Progenitor cell of endocrine pancreas (in vitro differentiated cells): ENCODE measurements around the gene NPPA. TPM values are rescaled to one million over a fixed set of nuclear protein-coding genes. Genes with fewer than 3 reads are reported as not detected.

Experiments used
- DNase-seq: peaks from one replicate; pipeline ENCODE4 v3.0.0; 2021; ENCODE audit warnings: low spot score; ENCODE audit not compliant: unreplicated experiment
- H3K27ac Mint-ChIP-seq: 2 replicates; pipeline ENCODE4 v1.8.0; 2021; ENCODE audit warnings: mild to moderate bottlenecking, moderate library complexity, mixed read lengths
- H3K27me3 Mint-ChIP-seq: 2 replicates; pipeline ENCODE4 v1.8.0; 2021; ENCODE audit warnings: mixed read lengths
- H3K36me3 Mint-ChIP-seq: 2 replicates; pipeline ENCODE4 v1.8.0; 2022; ENCODE audit warnings: mixed read lengths; ENCODE audit not compliant: insufficient read depth
- H3K4me1 Mint-ChIP-seq: 2 replicates; pipeline ENCODE4 v1.8.0; 2021; ENCODE audit warnings: low read depth, mixed read lengths
- H3K4me3 Mint-ChIP-seq: 2 replicates; pipeline ENCODE4 v1.8.0; 2021; ENCODE audit warnings: low read depth, mild to moderate bottlenecking, moderate library complexity, mixed read lengths
- H3K9me3 Mint-ChIP-seq: 2 replicates; pipeline ENCODE4 v1.8.0; 2021; ENCODE audit warnings: low read depth, mixed read lengths
- total RNA-seq: library from RNA; stranded (reverse); gene quantifications from 2 replicates; pipeline ENCODE4 v1.2.1, GENCODE V29; 2021
- TF ChIP-seq, protein P1 (sequence below): fragments of 200-600 bp; sonication (generic); IDR thresholded peaks from one replicate; pipeline ENCODE4 v1.5.0; 2021; ENCODE audit warnings: antibody characterized with exemption, mild to moderate bottlenecking; ENCODE audit not compliant: unreplicated experiment

The NPPA gene
- total RNA-seq, 1 donor from 2014 or later: not detected

DNA sequence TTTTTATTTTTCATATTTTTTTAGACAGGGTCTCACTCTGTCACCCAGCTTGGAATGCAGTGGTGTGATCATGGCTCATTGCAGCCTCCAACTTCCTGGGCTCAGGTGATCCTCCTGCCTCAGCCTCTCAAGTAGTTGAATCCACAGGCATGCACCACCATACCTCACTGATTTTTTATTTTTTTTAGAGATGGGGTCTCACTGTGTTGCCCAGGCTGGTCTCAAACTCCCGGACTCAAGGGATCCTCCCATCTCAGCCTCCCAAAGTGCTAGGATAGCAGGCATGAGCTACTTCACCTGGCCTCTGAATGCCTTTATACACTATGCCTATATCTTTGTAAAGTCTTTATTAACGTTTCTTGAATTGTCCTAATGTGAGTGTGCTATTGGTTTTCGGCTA, 21.5 kb upstream of the NPPA start:
- DNase-seq: no peak
- no peaks in the 10 kb centered on the region for H3K9me3 Mint-ChIP-seq
- no peak overlapping the region for H3K27ac Mint-ChIP-seq
- TF ChIP-seq, protein P1, sequence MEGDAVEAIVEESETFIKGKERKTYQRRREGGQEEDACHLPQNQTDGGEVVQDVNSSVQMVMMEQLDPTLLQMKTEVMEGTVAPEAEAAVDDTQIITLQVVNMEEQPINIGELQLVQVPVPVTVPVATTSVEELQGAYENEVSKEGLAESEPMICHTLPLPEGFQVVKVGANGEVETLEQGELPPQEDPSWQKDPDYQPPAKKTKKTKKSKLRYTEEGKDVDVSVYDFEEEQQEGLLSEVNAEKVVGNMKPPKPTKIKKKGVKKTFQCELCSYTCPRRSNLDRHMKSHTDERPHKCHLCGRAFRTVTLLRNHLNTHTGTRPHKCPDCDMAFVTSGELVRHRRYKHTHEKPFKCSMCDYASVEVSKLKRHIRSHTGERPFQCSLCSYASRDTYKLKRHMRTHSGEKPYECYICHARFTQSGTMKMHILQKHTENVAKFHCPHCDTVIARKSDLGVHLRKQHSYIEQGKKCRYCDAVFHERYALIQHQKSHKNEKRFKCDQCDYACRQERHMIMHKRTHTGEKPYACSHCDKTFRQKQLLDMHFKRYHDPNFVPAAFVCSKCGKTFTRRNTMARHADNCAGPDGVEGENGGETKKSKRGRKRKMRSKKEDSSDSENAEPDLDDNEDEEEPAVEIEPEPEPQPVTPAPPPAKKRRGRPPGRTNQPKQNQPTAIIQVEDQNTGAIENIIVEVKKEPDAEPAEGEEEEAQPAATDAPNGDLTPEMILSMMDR: no peak
- H3K4me1 Mint-ChIP-seq: no peaks in the 10 kb centered on the region
- peaks cover 4% of the 10 kb centered on the region for H3K27me3 Mint-ChIP-seq
- no peaks in the 10 kb centered on the region for H3K36me3 Mint-ChIP-seq
- no peak overlapping the region for H3K4me3 Mint-ChIP-seq

DNA sequence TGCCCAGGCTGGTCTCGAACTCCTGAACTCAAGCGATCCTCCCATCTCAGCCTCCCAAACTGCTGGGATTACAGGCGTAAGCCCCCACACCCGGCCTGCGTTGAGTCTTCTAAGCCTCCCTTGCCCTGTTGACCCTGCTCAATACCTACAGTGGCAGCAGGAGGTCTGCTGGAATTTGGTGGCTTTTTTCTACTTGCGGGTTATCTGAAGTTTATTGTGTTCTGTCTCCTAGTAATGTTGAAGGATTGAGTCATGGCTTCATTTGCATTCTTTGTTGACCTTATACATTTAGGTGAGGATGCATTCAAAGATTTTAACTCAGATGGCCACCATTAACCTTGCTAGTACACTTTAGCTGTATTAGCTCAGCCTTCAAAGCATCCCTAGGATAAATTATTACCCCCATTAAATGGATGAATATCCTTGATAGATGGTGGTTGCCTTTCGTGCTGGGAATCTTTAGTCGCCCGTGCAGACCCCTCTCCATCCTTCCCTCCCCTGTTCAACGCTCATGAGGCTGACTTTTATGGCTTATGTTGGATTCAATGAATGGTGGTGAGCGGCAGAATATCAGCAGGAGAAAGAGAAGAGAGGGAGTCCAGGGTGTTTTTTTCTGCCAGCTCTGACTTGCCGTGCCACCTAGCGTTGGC, 20.9 kb upstream of the NPPA start:
- TF ChIP-seq, protein P1: no peak
- H3K4me1 Mint-ChIP-seq: no peaks in the 10 kb centered on the region
- DNase-seq: no peak
- H3K36me3 Mint-ChIP-seq: no peaks in the 10 kb centered on the region
- no peak overlapping the region for H3K4me3 Mint-ChIP-seq
- no peaks in the 10 kb centered on the region for H3K9me3 Mint-ChIP-seq
- H3K27me3 Mint-ChIP-seq: peaks cover 4% of the 10 kb centered on the region
- no peak overlapping the region for H3K27ac Mint-ChIP-seq

DNA sequence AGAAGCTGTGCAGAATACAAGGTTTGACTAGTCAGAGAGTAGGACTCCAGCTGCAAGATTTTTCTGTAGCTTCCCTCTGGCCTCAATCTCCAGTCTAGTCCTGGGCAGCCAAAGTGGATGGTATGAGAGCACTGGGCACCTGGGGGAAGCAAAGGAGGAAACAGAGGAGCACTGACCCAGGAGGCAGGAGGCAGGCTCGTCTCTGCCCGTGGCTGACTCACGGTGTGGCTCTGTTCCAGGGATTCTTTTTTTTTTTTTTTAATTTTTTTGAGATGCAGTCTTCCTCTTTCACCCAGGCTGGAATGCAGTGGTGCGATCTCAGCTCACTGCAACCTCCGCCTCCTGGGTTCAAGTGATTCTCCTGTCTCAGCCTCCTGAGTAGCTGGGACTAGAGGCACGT, 15.3 kb upstream of the NPPA start:
- no peak for DNase-seq
- Mint-ChIP-seq H3K36me3 (no peaks in the 10 kb centered on the region), H3K9me3 (no peaks in the 10 kb centered on the region), H3K4me1 (peaks cover 2% of the 10 kb centered on the region), H3K27me3 (peaks cover 46% of the 10 kb centered on the region), H3K4me3 (no peak overlapping the region), H3K27ac (no peak overlapping the region)
- TF ChIP-seq, protein P1: no peak

DNA sequence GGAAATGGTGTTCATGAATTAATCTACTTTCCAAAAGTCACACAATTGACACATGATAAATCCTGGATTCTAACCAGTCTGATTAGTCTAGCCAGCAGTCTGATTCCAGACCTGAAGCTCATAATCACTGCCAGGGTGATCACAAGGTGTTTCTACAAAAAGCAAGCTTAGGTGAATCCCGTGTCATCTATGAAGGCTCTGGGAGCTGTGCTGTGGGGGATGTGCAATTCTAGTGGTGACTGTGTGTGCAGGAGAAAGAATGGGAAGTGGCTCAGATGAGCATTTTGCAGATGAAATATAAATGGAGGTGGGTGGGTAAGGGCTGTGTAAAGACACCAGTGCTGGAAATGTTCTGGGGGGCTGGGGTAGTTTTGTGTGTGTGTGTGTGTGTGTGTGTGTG, 13.0 kb upstream of the NPPA start:
- DNase-seq: no peak
- Mint-ChIP-seq H3K27me3 (peaks cover 60% of the 10 kb centered on the region), H3K27ac (no peak overlapping the region), H3K9me3 (no peaks in the 10 kb centered on the region), H3K4me1 (peaks cover 2% of the 10 kb centered on the region), H3K36me3 (no peaks in the 10 kb centered on the region), H3K4me3 (no peak overlapping the region)
- TF ChIP-seq, protein P1: no peak

- Mint-ChIP-seq H3K36me3 (no peaks in the 10 kb centered on the region), H3K27me3 (peaks cover 60% of the 10 kb centered on the region), H3K4me1 (peaks cover 2% of the 10 kb centered on the region), H3K9me3 (no peaks in the 10 kb centered on the region), H3K27ac (no peak overlapping the region), H3K4me3 (no peak overlapping the region)
- TF ChIP-seq, protein P1: no peak
- no peak for DNase-seq
Observed at GRCh38 chr1:11860083-11860482, 12.5 kb upstream of the NPPA start.
